ENCODE results near the gene CAP1. TPM values are rescaled to one million over a fixed set of nuclear protein-coding genes. Genes with fewer than 3 reads are reported as not detected.

The CAP1 gene
- total and polyA plus RNA-seq, 9 of the 15 experiments (the other 6 are each of a cell fraction or from before 2014, with no cell fraction given) = 230 to 658 (median 281) TPM

GRCh38 chr1:40029608-40030007 lies 10.9 kb upstream of the CAP1 start (continued):
- TF ChIP-seq USF2 (CRISPR knock-in tag; IDR thresholded peaks at IDR 0.05) (no peak), MEF2D (tag; conservative IDR thresholded peaks at IDR 0.05; ENCODE audit: low read depth) (no peak), ZNF124 (CRISPR knock-in tag; IDR thresholded peaks at IDR 0.05) (no peak), HDAC2 (IDR thresholded peaks at IDR 0.05) (peak; percentile 40; the same call in 1 of the 2 replicates), E4F1 (CRISPR knock-in tag; IDR thresholded peaks at IDR 0.05; ENCODE audit: borderline replicate concordance) (no peak), ZNF133 (CRISPR knock-in tag; IDR thresholded peaks at IDR 0.05) (no peak), NCOR1 (IDR thresholded peaks at IDR 0.05) (peak; percentile 13; the same call in 1 of the 2 replicates), PHF20 (IDR thresholded peaks at IDR 0.05; ENCODE audit: partially characterized antibody) (no peak), SMARCC2 (IDR thresholded peaks at IDR 0.05; ENCODE audit: low read depth) (peak; percentile 27; the same call in 1 of the 2 replicates), KAT2B (IDR thresholded peaks at IDR 0.05; ENCODE audit: low read depth, low read length) (no peak), GABPA (tag; conservative IDR thresholded peaks at IDR 0.05; ENCODE audit: low read depth) (peak; percentile 26; the same call in 1 of the 2 replicates), ZNF717 (CRISPR knock-in tag; IDR thresholded peaks at IDR 0.05) (no peak), CREB3 (tag; conservative IDR thresholded peaks at IDR 0.05; ENCODE audit: low read depth) (no peak), ETV1 (tag; conservative IDR thresholded peaks at IDR 0.05; ENCODE audit: low read depth) (0 out of 2 replicates have a peak, but pooled peaks have one; percentile 35), ARHGAP35 (IDR thresholded peaks at IDR 0.05; ENCODE audit: partially characterized antibody) (no peak), U2AF1 (optimal IDR thresholded peaks at IDR 0.05; ENCODE audit: low read depth, low read length) (no peak), TBP (optimal IDR thresholded peaks at IDR 0.05; ENCODE audit: low read depth, low read length) (no peak), SRSF1 (IDR thresholded peaks at IDR 0.05; ENCODE audit: low read depth, low read length) (no peak), NRF1 (conservative IDR thresholded peaks at IDR 0.05 in 1 of 2, IDR thresholded peaks at IDR 0.05 in 1 of 2) (0 out of 4 replicates have a peak, but pooled peaks of 1 of the 2 experiments have one; percentile 10), SMARCA4 (IDR thresholded peaks at IDR 0.05) (peak; percentile 69), ZBTB43 (CRISPR knock-in tag; IDR thresholded peaks at IDR 0.05) (no peak), SAP30 (IDR thresholded peaks at IDR 0.05; ENCODE audit: borderline replicate concordance, insufficient read depth, low read depth, low read length, poor library complexity, severe bottlenecking) (no peak), FOXK1 (CRISPR knock-in tag; IDR thresholded peaks at IDR 0.05; ENCODE audit: borderline replicate concordance) (no peak), FOXM1 (IDR thresholded peaks at IDR 0.05; ENCODE audit: low read depth) (no peak), FOXM1 (CRISPR knock-in tag; IDR thresholded peaks at IDR 0.05; ENCODE audit: low read depth) (no peak)
